Stimulated activated CD8-positive, alpha-beta memory T cell treated with anti-CD3 and anti-CD28 coated beads, Interleukin-15, amount 100 ng/mL, for 4 hours (primary cell): Measurements from ENCODE around the gene NEDD4.
"Not testable (repeated sequence)": the region's sequence is repeated elsewhere in the genome, so short reads cannot be mapped to it uniquely, and the experiment has no call there.

Experiments
- DNase-seq, 2 donors: peaks; one replicate each; pipeline ENCODE4 v3.0.0-alpha.2; 2020; ENCODE audit warnings: low read depth in 2 of 2

The NEDD4 gene

GRCh38 chr15:55894399-55894965, 98.9 kb downstream of the NEDD4 start:
- DNase-seq = no peak

- DNase-seq = no peak
Measured at GRCh38 chr15:55893852-55894251, 99.6 kb downstream of the NEDD4 start.

- no peak for DNase-seq
Measured at GRCh38 chr15:55891196-55891595, 102.2 kb downstream of the NEDD4 start.

GRCh38 chr15:55884223-55884622, 109.2 kb downstream of the NEDD4 start:
- DNase-seq = no peak

GRCh38 chr15:55879181-55879580, 114.2 kb downstream of the NEDD4 start:
- no peak for DNase-seq

- DNase-seq = no peak
Measured at GRCh38 chr15:55873024-55873720, 120.2 kb downstream of the NEDD4 start.

GRCh38 chr15:55872471-55872870, 120.9 kb downstream of the NEDD4 start:
- no peak for DNase-seq

GRCh38 chr15:55869660-55870059, 123.8 kb downstream of the NEDD4 start:
- DNase-seq = no peak

- DNase-seq = no peak
Measured at GRCh38 chr15:55868707-55869106, 124.7 kb downstream of the NEDD4 start.

GRCh38 chr15:55868291-55868690, 125.1 kb downstream of the NEDD4 start:
- not testable (repeated sequence) for DNase-seq

GRCh38 chr15:55863911-55864310, 129.5 kb downstream of the NEDD4 start:
- no peak for DNase-seq

GRCh38 chr15:55861115-55861514, 132.3 kb downstream of the NEDD4 start:
- DNase-seq = no peak

GRCh38 chr15:55860468-55860867, 132.9 kb downstream of the NEDD4 start:
- no peak for DNase-seq

GRCh38 chr15:55859681-55860080, 133.7 kb downstream of the NEDD4 start:
- DNase-seq = no peak

GRCh38 chr15:55858661-55859060, 134.8 kb downstream of the NEDD4 start:
- no peak for DNase-seq

- DNase-seq = no peak
Measured at GRCh38 chr15:55856506-55857164, 136.8 kb downstream of the NEDD4 start.

GRCh38 chr15:55853134-55853533, 140.3 kb downstream of the NEDD4 start:
- DNase-seq = no peak

- DNase-seq = no peak
Measured at GRCh38 chr15:55846116-55846707, 147.2 kb downstream of the NEDD4 start.

GRCh38 chr15:55842897-55843296, 150.5 kb downstream of the NEDD4 start:
- DNase-seq = not testable (repeated sequence)

- no peak for DNase-seq
Measured at GRCh38 chr15:55835866-55836265, 157.5 kb downstream of the NEDD4 start.

GRCh38 chr15:55834331-55834730, 159.1 kb downstream of the NEDD4 start:
- no peak for DNase-seq

GRCh38 chr15:55829826-55830225, 163.6 kb downstream of the NEDD4 start:
- no peak for DNase-seq

GRCh38 chr15:55827955-55828354, 165.5 kb downstream of the NEDD4 start:
- DNase-seq = no peak
